WTC11 (cell line): ENCODE measurements around the gene MCM6.

ENCODE experiments used
- CREM ChIP-seq: sonication (generic); formaldehyde crosslinking; IDR thresholded peaks from 2 replicates; pipeline ENCODE4 v1.8.1; 2022; ENCODE audit warnings: mild to moderate bottlenecking, missing genetic modification reagents, moderate library complexity
- EMX1 ChIP-seq: fragments of 250-450 bp; sonication (Bioruptor Pico); IDR thresholded peaks from 2 replicates; pipeline ENCODE4 v1.8.0; 2021; ENCODE audit warnings: mild to moderate bottlenecking
- ESRRA ChIP-seq: sonication (generic); formaldehyde crosslinking; IDR thresholded peaks from 2 replicates; pipeline ENCODE4 v1.8.1; 2022; ENCODE audit warnings: mild to moderate bottlenecking, missing genetic modification reagents, borderline replicate concordance
- TEAD4 ChIP-seq: sonication (generic); formaldehyde crosslinking; IDR thresholded peaks from 2 replicates; pipeline ENCODE4 v1.8.0; 2022; ENCODE audit warnings: mild to moderate bottlenecking, missing genetic modification reagents
- ZNF263 ChIP-seq: sonication (generic); formaldehyde crosslinking; IDR thresholded peaks from 2 replicates; pipeline ENCODE4 v1.8.1; 2022; ENCODE audit warnings: low read depth, mild to moderate bottlenecking, moderate library complexity, missing genetic modification reagents
- ZNF416 ChIP-seq: fragments of 250-450 bp; sonication (Bioruptor Pico); IDR thresholded peaks from 2 replicates; pipeline ENCODE4 v1.9.0; 2021; ENCODE audit warnings: mild to moderate bottlenecking, inconsistent platforms
- TF ChIP-seq, protein P1 (sequence below): fragments of 200-600 bp; IDR thresholded peaks from 2 replicates; pipeline ENCODE4 v1.8.0; 2022; ENCODE audit warnings: antibody characterized with exemption
- TF ChIP-seq, protein P2 (sequence below): sonication (generic); formaldehyde crosslinking; IDR thresholded peaks from 2 replicates; pipeline ENCODE4 v1.8.1; 2023; ENCODE audit warnings: mild to moderate bottlenecking, missing genetic modification reagents, moderate library complexity
- TF ChIP-seq, protein P3 (sequence below): sonication (generic); formaldehyde crosslinking; IDR thresholded peaks from 2 replicates; pipeline ENCODE4 v1.8.1; 2023; ENCODE audit warnings: mild to moderate bottlenecking, moderate library complexity, missing genetic modification reagents
- TF ChIP-seq, protein P4 (sequence below): sonication (generic); formaldehyde crosslinking; IDR thresholded peaks from 2 replicates; pipeline ENCODE4 v1.8.0; 2022; ENCODE audit warnings: mild to moderate bottlenecking, missing genetic modification reagents

DNA sequence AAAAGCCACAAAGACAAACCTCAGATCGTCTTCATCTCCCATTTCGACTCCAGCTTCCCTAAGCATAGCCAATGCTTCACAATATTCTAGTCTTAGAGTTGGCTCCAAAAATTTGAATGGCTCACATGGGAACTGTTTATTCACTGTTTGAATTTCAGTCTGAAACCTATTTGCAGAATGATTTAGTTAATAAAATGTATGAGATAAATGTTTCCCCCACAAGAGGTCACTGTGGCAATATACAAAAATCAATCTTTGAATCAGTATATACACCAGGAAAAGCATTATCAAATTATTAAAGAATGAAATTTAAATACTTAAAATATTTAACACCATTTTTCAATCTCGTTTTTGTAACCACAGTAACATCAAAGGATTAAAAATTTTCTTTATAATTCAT, 40.0 kb upstream of the MCM6 start:
- no peak for TF ChIP-seq CREM (CRISPR knock-in tag)
- TF ChIP-seq, protein P1, sequence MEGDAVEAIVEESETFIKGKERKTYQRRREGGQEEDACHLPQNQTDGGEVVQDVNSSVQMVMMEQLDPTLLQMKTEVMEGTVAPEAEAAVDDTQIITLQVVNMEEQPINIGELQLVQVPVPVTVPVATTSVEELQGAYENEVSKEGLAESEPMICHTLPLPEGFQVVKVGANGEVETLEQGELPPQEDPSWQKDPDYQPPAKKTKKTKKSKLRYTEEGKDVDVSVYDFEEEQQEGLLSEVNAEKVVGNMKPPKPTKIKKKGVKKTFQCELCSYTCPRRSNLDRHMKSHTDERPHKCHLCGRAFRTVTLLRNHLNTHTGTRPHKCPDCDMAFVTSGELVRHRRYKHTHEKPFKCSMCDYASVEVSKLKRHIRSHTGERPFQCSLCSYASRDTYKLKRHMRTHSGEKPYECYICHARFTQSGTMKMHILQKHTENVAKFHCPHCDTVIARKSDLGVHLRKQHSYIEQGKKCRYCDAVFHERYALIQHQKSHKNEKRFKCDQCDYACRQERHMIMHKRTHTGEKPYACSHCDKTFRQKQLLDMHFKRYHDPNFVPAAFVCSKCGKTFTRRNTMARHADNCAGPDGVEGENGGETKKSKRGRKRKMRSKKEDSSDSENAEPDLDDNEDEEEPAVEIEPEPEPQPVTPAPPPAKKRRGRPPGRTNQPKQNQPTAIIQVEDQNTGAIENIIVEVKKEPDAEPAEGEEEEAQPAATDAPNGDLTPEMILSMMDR = no peak
- TF ChIP-seq, protein P2, sequence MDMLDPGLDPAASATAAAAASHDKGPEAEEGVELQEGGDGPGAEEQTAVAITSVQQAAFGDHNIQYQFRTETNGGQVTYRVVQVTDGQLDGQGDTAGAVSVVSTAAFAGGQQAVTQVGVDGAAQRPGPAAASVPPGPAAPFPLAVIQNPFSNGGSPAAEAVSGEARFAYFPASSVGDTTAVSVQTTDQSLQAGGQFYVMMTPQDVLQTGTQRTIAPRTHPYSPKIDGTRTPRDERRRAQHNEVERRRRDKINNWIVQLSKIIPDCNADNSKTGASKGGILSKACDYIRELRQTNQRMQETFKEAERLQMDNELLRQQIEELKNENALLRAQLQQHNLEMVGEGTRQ (CRISPR knock-in tag) = no peak
- TF ChIP-seq ZNF416 (CRISPR knock-in tag) = no peak
- TF ChIP-seq, protein P3, sequence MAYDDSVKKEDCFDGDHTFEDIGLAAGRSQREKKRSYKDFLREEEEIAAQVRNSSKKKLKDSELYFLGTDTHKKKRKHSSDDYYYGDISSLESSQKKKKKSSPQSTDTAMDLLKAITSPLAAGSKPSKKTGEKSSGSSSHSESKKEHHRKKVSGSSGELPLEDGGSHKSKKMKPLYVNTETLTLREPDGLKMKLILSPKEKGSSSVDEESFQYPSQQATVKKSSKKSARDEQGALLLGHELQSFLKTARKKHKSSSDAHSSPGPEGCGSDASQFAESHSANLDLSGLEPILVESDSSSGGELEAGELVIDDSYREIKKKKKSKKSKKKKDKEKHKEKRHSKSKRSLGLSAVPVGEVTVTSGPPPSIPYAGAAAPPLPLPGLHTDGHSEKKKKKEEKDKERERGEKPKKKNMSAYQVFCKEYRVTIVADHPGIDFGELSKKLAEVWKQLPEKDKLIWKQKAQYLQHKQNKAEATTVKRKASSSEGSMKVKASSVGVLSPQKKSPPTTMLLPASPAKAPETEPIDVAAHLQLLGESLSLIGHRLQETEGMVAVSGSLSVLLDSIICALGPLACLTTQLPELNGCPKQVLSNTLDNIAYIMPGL (CRISPR knock-in tag) = no peak
- TF ChIP-seq TEAD4 = no peak
- TF ChIP-seq ESRRA = no peak
- TF ChIP-seq ZNF263 (CRISPR knock-in tag) = no peak
- TF ChIP-seq EMX1 (CRISPR knock-in tag) = no peak
- TF ChIP-seq, protein P4, sequence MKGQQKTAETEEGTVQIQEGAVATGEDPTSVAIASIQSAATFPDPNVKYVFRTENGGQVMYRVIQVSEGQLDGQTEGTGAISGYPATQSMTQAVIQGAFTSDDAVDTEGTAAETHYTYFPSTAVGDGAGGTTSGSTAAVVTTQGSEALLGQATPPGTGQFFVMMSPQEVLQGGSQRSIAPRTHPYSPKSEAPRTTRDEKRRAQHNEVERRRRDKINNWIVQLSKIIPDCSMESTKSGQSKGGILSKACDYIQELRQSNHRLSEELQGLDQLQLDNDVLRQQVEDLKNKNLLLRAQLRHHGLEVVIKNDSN (CRISPR knock-in tag) = no peak
